ENCODE measurements around the gene CAMK1D. TPM values are rescaled to one million over a fixed set of nuclear protein-coding genes. Genes with fewer than 3 reads are reported as not detected.
A peak's percentile ranks its signal among the peaks of the same experiment; 100 is the strongest.

CAMK1D gene
- total and polyA plus RNA-seq, 10 of the 15 experiments (the other 5 are each of a cell fraction or from before 2014, with no cell fraction given), result 2.1 to 35.5 (median 14.7) TPM

- TF ChIP-seq PBX3 (IDR thresholded peaks at IDR 0.05; ENCODE audit: insufficient replicate concordance, low read depth, low read length) (no peak), TCF7 (IDR thresholded peaks at IDR 0.05; ENCODE audit: borderline replicate concordance) (no peak), JUNB (IDR thresholded peaks at IDR 0.05) (no peak), NBN (IDR thresholded peaks at IDR 0.05) (no peak)
Observed at GRCh38 chr10:12719365-12719764, 370.0 kb downstream of the CAMK1D start (continued).

- Histone ChIP-seq H3K27ac (ENCODE audit: control insufficient read depth, insufficient read depth) (no peak overlapping the region), H3K27me3 (replicated peaks in 1 of 2; ENCODE audit: control insufficient read depth in 2 of 2, insufficient read depth in 2 of 2, low read length in 1 of 2) (no peaks in the 10 kb centered on the region), H3K4me2 (ENCODE audit: control insufficient read depth, insufficient read depth) (no peak overlapping the region), H3K4me3 (no peak overlapping the region), H3K4me1 (ENCODE audit: control insufficient read depth, insufficient read depth, low read length) (no peaks in the 10 kb centered on the region), H4K20me1 (ENCODE audit: control insufficient read depth, insufficient read depth) (no peaks in the 10 kb centered on the region), H3K36me3 (ENCODE audit: control insufficient read depth in 2 of 2, insufficient read depth in 2 of 2, low read length in 1 of 2) (no peaks in the 10 kb centered on the region), H2AFZ (ENCODE audit: control insufficient read depth, low read depth, low read length) (no peak overlapping the region), H3K9ac (ENCODE audit: control insufficient read depth, insufficient read depth, low read length) (no peak overlapping the region), H3K79me2 (ENCODE audit: control insufficient read depth, insufficient read depth, low read length) (no peaks in the 10 kb centered on the region), H3K9me3 (replicated peaks; ENCODE audit: control insufficient read depth, insufficient read depth, low read length) (no peaks in the 10 kb centered on the region)
- intact Hi-C loops (cut with micrococcal nuclease; ENCODE audit: unreplicated experiment), result no loop called here
- CTCF ChIA-PET, result no interaction called here
- DNase-seq (ENCODE audit: low read depth, low spot score) (no peak), FAIRE-seq (peak; percentile 7), ATAC-seq (no peak)
- POLR2A ChIA-PET, result no interaction called here
- 94% methylated on average over 9 of the region's 9 CpGs for WGBS (ENCODE audit: insufficient coverage, insufficient replicate concordance, low lambda C conversion rate, missing lambda C conversion rate)
- in situ Hi-C loops (cut with MboI), result no loop called here
- SMC1A ChIA-PET (ENCODE audit: uncharacterized antibody, unreplicated experiment), result no interaction called here
- RAD21 ChIA-PET (ENCODE audit: unreplicated experiment), result no interaction called here
- no TSS peak for BruUV-seq (replicated peaks)
- TF ChIP-seq ZNF592 (IDR thresholded peaks at IDR 0.05) (no peak), ZBTB40 (IDR thresholded peaks at IDR 0.05; ENCODE audit: borderline replicate concordance) (no peak), SMAD5 (IDR thresholded peaks at IDR 0.05; ENCODE audit: low read depth) (no peak), CHD1 (IDR thresholded peaks at IDR 0.05; ENCODE audit: low read depth, low read length) (no peak), IKZF1 (conservative IDR thresholded peaks at IDR 0.05) (no peak), STAT1 (conservative IDR thresholded peaks at IDR 0.05) (no peak), IRF3 (IDR thresholded peaks at IDR 0.05) (no peak), MYB (IDR thresholded peaks at IDR 0.05; ENCODE audit: borderline replicate concordance, low read depth, low read length) (no peak)
Observed at GRCh38 chr10:12720217-12720981, 371.1 kb downstream of the CAMK1D start.

Data from GM12878 (cell line).